Peyer's patch (tissue), 4 donors: ENCODE results near the gene ANAPC13.

Experiments
- POLR2A ChIP-seq, 2 donors: fragments of 450-650 bp; IDR thresholded peaks; one replicate each; pipeline ENCODE4 v1.5.1; 2017; ENCODE audit warnings: antibody characterized with exemption in 2 of 2, mild to moderate bottlenecking in 2 of 2, moderate library complexity in 2 of 2
- TF ChIP-seq, protein P1 (sequence below), 6 experiments: fragments of 450-650 bp in 4 of 6; fragments of 200-600 bp in 2 of 6; sonication (generic) in 1 of 6; IDR thresholded peaks; one replicate each; pipeline ENCODE4 v1.5.1; 2017 to 2019; ENCODE audit warnings: antibody characterized with exemption in 6 of 6, mild to moderate bottlenecking in 3 of 6, moderate library complexity in 1 of 6

DNA sequence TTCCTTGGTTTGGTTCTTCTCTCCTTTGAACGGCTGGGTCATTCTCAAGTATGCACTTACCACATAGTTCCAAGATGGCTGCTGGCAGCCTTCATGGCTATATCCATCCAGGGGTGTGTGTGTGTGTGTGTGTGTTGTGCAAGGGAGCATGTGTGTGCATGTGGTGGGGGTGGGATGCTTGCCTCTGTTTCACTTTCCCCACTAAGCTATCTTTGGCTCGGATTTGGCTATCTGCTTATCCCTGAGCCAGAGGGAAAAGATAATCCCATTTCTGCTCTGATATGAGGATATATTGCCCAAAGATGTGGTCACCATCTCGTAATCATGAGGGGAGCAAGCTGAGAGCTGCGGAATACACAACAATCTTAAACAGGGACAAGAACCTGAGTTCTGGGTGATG is 26.2 kb downstream of the ANAPC13 start:
- TF ChIP-seq, protein P1, sequence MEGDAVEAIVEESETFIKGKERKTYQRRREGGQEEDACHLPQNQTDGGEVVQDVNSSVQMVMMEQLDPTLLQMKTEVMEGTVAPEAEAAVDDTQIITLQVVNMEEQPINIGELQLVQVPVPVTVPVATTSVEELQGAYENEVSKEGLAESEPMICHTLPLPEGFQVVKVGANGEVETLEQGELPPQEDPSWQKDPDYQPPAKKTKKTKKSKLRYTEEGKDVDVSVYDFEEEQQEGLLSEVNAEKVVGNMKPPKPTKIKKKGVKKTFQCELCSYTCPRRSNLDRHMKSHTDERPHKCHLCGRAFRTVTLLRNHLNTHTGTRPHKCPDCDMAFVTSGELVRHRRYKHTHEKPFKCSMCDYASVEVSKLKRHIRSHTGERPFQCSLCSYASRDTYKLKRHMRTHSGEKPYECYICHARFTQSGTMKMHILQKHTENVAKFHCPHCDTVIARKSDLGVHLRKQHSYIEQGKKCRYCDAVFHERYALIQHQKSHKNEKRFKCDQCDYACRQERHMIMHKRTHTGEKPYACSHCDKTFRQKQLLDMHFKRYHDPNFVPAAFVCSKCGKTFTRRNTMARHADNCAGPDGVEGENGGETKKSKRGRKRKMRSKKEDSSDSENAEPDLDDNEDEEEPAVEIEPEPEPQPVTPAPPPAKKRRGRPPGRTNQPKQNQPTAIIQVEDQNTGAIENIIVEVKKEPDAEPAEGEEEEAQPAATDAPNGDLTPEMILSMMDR (IDR thresholded peaks at IDR 0.05) = no peak
- no peak for TF ChIP-seq POLR2A (IDR thresholded peaks at IDR 0.05)
